GM19023 (cell line): ENCODE measurements around the gene KIRREL3.

Experiments
- ATAC-seq: cut with Tn5 transposase; IDR thresholded peaks from one replicate; pipeline ENCODE4 v1.9.1; 2021; ENCODE audit warnings: mild to moderate bottlenecking, moderate library complexity; ENCODE audit not compliant: unreplicated experiment

KIRREL3 gene

GRCh38 chr11:126415669-126416420, 584.7 kb downstream of the KIRREL3 start:
- no peak for ATAC-seq

- no peak for ATAC-seq
These were observed 585.4 kb downstream of the KIRREL3 start for GRCh38 chr11:126415128-126415527.

DNA sequence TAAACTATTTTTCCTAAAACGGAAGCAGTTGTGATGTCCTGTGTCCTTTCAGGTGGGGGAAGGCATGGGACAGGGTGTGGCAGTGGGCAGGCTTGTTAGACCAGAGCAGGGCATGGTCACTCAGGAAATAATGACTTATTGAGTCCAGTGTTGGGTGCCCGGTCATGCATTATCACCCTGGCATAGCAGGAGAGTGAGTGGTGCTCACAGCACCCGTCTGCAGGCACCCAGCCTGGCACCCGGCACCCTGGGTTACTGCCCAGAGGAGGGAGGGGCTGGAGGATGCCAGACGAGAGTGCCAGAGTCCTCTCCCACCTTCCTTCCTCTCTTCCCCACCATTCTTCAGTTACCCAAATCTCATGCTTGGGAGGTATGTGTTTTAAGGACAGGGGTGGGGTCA, 586.0 kb downstream of the KIRREL3 start:
- no peak for ATAC-seq

- no peak for ATAC-seq
These were observed 586.6 kb downstream of the KIRREL3 start for GRCh38 chr11:126413843-126414405.

- ATAC-seq, result no peak
These were observed 587.1 kb downstream of the KIRREL3 start for GRCh38 chr11:126413426-126413825.

GRCh38 chr11:126411971-126412381, 588.6 kb downstream of the KIRREL3 start:
- no peak for ATAC-seq

- no peak for ATAC-seq
These were observed 589.9 kb downstream of the KIRREL3 start for GRCh38 chr11:126410649-126411048.

DNA sequence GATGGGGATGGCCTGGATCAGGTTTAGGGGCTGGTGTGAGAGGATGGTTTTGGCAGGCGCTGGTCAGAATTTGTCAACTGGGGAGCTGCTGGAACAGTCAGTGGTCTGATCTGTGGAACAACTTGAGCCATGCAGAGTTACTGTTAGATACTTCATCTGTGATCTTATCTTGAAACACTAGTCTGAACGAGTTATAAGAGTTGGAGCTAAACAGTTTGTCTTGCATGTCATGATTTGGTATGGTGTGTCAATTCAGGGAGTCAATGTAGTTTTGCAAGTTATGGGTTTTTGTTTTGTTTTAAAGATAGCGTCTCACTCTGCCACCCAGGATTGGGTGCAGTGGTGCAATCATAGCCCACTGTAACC, 591.0 kb downstream of the KIRREL3 start:
- no peak for ATAC-seq

- ATAC-seq, result no peak
These were observed 591.5 kb downstream of the KIRREL3 start for GRCh38 chr11:126408901-126409619.

- ATAC-seq, result no peak
These were observed 592.1 kb downstream of the KIRREL3 start for GRCh38 chr11:126408496-126408895.

DNA sequence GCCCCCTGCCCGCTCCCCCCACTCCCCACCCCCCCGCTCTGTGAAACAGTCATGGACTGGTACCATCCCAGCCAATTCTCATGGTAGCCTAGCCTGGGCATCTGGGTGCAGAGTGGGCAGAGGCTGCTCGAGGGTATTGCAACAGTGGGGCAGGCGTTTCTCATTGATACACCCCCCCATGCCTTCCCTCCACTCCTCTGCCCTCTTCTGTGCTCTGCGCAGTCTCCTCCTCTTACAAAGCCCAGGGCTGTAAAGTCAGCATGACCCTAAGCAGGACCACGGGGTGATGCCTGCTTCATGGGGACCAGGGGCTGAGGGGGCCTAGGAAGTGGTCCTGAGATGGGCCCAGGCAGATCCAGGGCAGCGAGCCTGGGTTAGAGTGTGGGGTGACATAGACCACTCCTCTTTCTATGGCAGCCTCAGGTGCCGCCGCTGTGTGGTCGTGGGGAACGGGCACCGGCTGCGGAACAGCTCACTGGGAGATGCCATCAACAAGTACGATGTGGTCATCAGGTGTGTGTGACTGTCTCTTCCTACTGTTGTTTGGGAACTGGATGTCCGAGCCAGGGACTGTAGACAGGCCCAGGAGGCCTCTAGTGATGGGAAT, 592.8 kb downstream of the KIRREL3 start:
- no peak for ATAC-seq

- no peak for ATAC-seq
These were observed 593.5 kb downstream of the KIRREL3 start for GRCh38 chr11:126407101-126407521.

DNA sequence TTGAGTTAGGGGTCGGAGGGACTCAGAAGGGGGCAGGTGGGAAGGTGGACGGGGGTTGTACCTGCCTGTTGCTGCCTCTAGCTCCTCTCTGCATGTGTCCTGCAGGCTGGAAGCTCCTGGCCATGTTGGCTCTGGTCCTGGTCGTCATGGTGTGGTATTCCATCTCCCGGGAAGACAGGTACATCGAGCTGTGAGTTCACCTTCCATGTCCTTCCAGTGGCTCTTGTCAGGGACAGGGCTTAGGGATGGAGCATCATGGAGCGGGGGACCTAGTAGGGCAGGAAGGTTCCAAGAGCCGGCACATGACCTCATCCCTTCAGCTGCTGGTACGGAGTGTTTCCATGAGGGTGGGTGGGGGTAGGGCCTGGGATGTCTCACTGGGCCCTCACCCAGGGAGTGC, 594.2 kb downstream of the KIRREL3 start:
- ATAC-seq, result no peak

GRCh38 chr11:126405906-126406305, 594.7 kb downstream of the KIRREL3 start:
- ATAC-seq, result no peak

DNA sequence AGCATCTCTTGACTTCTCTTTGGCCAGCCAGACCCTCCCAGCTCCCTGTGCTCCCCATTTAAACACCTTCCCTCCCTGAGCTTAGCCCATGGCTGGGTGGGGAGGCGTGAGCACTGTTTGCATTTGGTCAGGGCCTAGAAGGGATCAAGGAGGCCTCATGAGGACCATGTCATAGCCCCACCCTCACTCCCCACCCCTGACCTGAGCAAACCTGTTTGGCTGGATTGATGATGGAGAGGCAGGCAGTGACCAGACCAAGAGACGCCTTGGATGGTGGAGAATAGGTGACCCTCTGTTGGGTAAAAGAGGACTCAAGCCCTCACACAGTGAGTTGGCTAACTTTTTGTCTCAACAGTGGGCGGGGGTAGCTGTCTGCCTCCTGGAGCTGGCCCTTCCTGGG, 595.2 kb downstream of the KIRREL3 start:
- ATAC-seq, result no peak

- ATAC-seq, result no peak
These were observed 596.2 kb downstream of the KIRREL3 start for GRCh38 chr11:126404367-126404766.

GRCh38 chr11:126403658-126404057, 596.9 kb downstream of the KIRREL3 start:
- ATAC-seq, result peak; percentile 98

- no peak for ATAC-seq
These were observed 597.5 kb downstream of the KIRREL3 start for GRCh38 chr11:126403022-126403581.

DNA sequence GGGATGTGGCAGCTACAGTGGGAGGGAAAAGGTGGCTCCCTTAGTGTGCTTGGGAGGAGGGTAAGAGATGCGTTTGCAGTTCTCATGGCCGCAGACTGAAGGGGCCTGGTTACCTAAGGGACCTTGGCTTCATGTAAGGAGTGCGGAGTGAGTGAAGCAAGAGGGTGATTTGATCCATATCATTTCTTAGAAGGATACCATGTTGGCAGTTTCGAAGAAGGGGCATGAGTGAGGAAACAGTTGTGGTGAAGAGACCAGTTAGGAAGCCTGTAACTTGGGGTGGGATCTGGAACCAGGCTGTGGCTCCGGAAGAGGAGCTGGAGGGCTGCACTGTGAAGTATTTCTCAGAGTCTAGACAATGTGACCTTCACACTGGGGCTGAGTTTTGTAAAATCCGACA, 600.1 kb downstream of the KIRREL3 start:
- no peak for ATAC-seq

DNA sequence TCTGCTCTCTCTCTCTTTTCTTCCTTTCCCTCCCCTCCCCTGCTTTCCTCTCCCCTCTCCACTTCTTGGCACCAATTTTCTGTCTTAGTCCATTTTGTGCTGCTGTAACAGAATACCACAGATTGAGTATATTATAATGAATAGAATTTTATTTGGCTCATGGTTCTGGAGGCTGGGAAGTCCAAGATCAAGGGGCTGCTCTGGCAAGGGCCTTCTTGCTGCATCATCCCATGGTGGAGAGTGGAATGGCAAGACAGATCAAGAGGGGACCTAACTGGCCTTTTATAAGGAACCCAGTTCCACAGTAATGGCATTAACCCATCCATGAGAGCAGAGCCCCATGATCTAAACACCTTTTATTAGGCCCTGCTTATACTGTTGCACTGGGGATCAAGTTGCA, 600.6 kb downstream of the KIRREL3 start:
- ATAC-seq, result no peak

- ATAC-seq, result no peak
These were observed 601.8 kb downstream of the KIRREL3 start for GRCh38 chr11:126398721-126399120.
